ENCODE data around the gene PPL.

DNA sequence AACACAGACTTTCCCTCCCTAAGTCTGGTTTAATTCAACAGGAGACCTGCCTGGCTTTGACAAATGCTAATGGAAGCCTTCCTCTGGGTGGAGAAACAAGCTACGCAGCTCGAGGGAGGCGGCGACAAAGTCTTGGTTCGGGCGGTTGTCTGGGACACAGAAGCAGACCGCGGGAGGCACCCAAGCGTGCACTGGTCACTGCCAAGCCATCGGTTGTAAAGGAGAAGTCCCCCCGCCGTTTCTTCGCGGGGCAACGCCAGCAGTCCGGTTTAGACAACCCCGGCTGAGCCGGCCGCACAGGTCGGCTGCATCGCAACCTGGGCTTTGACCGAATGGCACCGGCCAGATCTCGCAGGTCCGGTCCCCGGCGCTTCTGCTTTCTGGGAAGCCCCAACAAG lies 90.4 kb downstream of the PPL start:
- TF ChIP-seq, protein P1, sequence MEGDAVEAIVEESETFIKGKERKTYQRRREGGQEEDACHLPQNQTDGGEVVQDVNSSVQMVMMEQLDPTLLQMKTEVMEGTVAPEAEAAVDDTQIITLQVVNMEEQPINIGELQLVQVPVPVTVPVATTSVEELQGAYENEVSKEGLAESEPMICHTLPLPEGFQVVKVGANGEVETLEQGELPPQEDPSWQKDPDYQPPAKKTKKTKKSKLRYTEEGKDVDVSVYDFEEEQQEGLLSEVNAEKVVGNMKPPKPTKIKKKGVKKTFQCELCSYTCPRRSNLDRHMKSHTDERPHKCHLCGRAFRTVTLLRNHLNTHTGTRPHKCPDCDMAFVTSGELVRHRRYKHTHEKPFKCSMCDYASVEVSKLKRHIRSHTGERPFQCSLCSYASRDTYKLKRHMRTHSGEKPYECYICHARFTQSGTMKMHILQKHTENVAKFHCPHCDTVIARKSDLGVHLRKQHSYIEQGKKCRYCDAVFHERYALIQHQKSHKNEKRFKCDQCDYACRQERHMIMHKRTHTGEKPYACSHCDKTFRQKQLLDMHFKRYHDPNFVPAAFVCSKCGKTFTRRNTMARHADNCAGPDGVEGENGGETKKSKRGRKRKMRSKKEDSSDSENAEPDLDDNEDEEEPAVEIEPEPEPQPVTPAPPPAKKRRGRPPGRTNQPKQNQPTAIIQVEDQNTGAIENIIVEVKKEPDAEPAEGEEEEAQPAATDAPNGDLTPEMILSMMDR (IDR thresholded peaks at IDR 0.05): no peak
- TF ChIP-seq POLR2A (IDR thresholded peaks at IDR 0.05): peak; percentile 11

All from right lobe of liver (tissue), 4 donors.